Measurements from ENCODE around the gene MZT2B.
"Not testable (repeated sequence)": the region's sequence is repeated elsewhere in the genome, so short reads cannot be mapped to it uniquely, and the experiment has no call there.

Gene MZT2B

GRCh38 chr2:130198343-130198742 lies 16.3 kb downstream of the MZT2B start, which contains the start of gene TUBA3E:
Gene TUBA3E (minus strand): TSS chr2:130198439. CDS start chr2:130198360, 79 bp downstream.
- DNase-seq (ENCODE audit: insufficient read length, low spot score) (no peak), FAIRE-seq (no peak)

GRCh38 chr2:130202518-130202917 lies 20.5 kb downstream of the MZT2B start:
- FAIRE-seq; DNase-seq (ENCODE audit: insufficient read length, low spot score): not testable (repeated sequence)

- not testable (repeated sequence) for FAIRE-seq; DNase-seq (ENCODE audit: insufficient read length, low spot score)
These were observed 21.1 kb downstream of the MZT2B start for GRCh38 chr2:130203150-130203549.

GRCh38 chr2:130207051-130207450 lies 25.0 kb downstream of the MZT2B start:
- not testable (repeated sequence) for DNase-seq (ENCODE audit: insufficient read length, low spot score); FAIRE-seq

- not testable (repeated sequence) for FAIRE-seq
These were observed 37.1 kb downstream of the MZT2B start for GRCh38 chr2:130219147-130219546.

GRCh38 chr2:130220505-130220904 lies 38.4 kb downstream of the MZT2B start:
- not testable (repeated sequence) for FAIRE-seq

More at GRCh38 chr2:130219147-130219546, 37.1 kb downstream of the MZT2B start:
- not testable (repeated sequence) for DNase-seq (ENCODE audit: insufficient read length, low spot score)

GRCh38 chr2:130222523-130222922 lies 40.5 kb downstream of the MZT2B start:
- DNase-seq (ENCODE audit: insufficient read length, low spot score); FAIRE-seq: not testable (repeated sequence)

More at GRCh38 chr2:130220505-130220904, 38.4 kb downstream of the MZT2B start:
- DNase-seq (ENCODE audit: insufficient read length, low spot score) = not testable (repeated sequence)

- not testable (repeated sequence) for FAIRE-seq; DNase-seq (ENCODE audit: insufficient read length, low spot score)
These were observed 45.9 kb downstream of the MZT2B start for GRCh38 chr2:130228005-130228404.

- FAIRE-seq = not testable (repeated sequence)
These were observed 46.6 kb downstream of the MZT2B start for GRCh38 chr2:130228467-130229160.

GRCh38 chr2:130229161-130229510 lies 47.1 kb downstream of the MZT2B start:
- DNase-seq (ENCODE audit: insufficient read length, low spot score); FAIRE-seq: not testable (repeated sequence)

More at GRCh38 chr2:130228467-130229160, 46.6 kb downstream of the MZT2B start:
- DNase-seq (ENCODE audit: insufficient read length, low spot score) = not testable (repeated sequence)

GRCh38 chr2:130230376-130230775 lies 48.3 kb downstream of the MZT2B start:
- FAIRE-seq; DNase-seq (ENCODE audit: insufficient read length, low spot score): not testable (repeated sequence)

- not testable (repeated sequence) for FAIRE-seq; DNase-seq (ENCODE audit: insufficient read length, low spot score)
These were observed 48.8 kb downstream of the MZT2B start for GRCh38 chr2:130230907-130231306.

GRCh38 chr2:130231656-130232055 lies 49.6 kb downstream of the MZT2B start:
- no peak for FAIRE-seq
- DNase-seq (ENCODE audit: insufficient read length, low spot score) = no peak

GRCh38 chr2:130233066-130233465 lies 51.0 kb downstream of the MZT2B start:
- not testable (repeated sequence) for FAIRE-seq; DNase-seq (ENCODE audit: insufficient read length, low spot score)

- not testable (repeated sequence) for DNase-seq (ENCODE audit: insufficient read length, low spot score); FAIRE-seq
These were observed 57.5 kb downstream of the MZT2B start for GRCh38 chr2:130239581-130239980.

Measured in GM19239 (cell line).